GM13977 (cell line): ENCODE data around the gene DLX5.

Source experiments
- DNase-seq: peaks from one replicate; pipeline ENCODE4 v3.0.0; 2012; ENCODE audit warnings: low spot score
- CTCF ChIP-seq: IDR thresholded peaks from 2 replicates; pipeline ENCODE4 v1.5.1; 2012; ENCODE audit warnings: mild to moderate bottlenecking, control low read depth; ENCODE audit not compliant: insufficient read depth; ENCODE audit errors: extremely low read depth, missing control alignments
- in situ Hi-C: fragments of 300-500 bp; cut with MboI; formaldehyde crosslinking; loops from one replicate; pipeline ENCODE4 v1.12.0; 2022; ENCODE audit warnings: low sequenced_read_pairs, low pct_unique_long_range_greater_than_20kb, mixed read lengths, inconsistent platforms; ENCODE audit not compliant: unreplicated experiment

Gene DLX5

DNA sequence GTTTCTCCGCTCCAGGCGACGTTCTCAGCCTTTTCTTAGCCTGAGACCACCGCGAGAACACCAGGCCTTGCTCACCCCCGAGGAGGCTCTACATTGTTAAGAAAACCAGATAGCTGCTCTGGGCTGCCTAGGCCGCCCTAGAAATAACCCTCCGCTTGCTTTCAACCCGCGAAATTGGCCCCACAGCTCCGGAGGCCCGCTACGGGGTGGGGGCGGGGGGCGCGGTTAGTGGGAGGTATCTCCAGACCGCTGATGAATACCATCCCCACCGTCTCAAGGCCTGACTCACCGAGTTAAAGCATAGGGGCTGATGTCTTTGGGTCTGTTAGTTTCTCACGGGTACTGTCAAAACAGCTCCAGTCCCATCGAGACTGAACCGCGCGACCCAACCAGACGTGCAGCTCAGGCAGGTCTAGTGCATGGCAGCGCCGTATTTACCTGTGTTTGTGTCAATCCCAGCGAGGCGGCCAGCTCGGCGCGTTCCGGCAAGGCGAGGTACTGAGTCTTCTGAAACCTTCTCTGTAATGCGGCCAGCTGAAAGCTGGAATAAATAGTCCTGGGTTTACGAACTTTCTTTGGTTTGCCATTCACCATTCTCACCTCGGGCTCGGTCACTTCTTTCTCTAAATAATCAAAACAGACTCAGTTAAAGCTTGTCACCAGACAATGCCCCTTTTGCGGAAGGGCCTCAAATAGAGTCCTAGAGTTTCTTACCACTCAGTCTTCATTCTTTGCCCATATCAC is 2.7 kb downstream of the DLX5 start:
- DNase-seq = peak; percentile 45
- TF ChIP-seq CTCF = no peak
- in situ Hi-C loops = no loop called here

DNA sequence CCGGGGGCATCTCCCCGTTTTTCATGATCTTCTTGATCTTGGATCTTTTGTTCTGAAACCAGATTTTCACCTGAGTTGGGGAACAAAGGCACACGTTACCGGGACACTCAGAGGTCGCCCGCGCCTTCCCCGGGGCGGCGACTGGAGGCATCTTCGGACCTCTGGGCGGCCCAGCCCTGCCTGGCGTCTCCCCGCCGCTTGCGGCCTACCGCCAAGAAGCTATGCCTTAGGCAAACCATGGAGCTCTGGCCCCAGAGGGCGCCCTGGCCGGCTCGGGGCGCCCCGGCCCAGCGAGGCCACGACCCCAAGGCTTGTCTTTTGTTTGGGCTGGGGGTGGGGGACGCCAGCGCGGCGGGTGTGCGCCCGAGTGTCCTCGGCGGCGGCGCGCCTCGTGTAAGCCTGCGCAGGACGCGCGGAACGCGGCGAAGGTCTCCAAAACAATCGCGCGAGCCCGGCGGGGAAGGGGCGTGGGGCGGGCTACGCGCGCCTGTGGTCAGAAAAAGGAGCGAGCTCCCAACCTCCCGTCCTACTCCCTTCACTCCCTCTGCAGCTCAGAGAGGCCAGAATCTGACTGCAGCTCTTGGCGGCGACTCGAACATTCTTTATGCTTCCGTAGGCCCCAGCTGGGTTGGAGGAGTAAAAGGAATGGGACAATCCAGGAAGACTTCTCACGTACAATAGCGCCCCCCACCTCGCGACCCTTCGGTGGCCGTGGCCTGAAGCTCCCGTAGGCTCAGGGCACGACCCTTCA is 3.5 kb downstream of the DLX5 start:
- in situ Hi-C loops = no loop called here
- DNase-seq = peak; percentile 35

DNA sequence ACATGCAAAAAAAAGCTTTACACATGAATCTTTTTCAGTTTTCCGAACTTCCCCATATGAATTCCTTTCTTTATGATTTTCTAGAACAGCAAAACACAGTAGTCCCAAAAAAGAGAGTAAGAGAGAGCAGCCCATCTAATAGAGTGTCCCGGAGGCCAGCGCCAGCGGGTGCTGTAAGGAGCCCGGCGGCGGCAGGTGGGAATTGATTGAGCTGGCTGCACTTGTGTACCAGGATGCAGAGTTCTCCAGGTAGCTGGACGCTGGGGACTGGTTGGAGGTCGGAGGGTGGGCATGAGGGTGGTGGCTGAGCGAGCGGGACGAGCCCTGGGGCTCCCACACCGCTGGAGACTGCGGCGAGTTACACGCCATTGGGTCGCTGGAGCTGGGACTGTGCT is 4.0 kb downstream of the DLX5 start:
- no peak for TF ChIP-seq CTCF
- peak; percentile 29 for DNase-seq
- in situ Hi-C loops = no loop called here

More for the DNA sequence above, 3.5 kb downstream of the DLX5 start:
- no peak for TF ChIP-seq CTCF

GRCh38 chr7:97019710-97020225 is 4.9 kb downstream of the DLX5 start:
- DNase-seq = no peak
- TF ChIP-seq CTCF = no peak
- in situ Hi-C loops = no loop called here

GRCh38 chr7:97018791-97019531 is 5.7 kb downstream of the DLX5 start:
- in situ Hi-C loops = no loop called here
- peak; percentile 32 for DNase-seq
- no peak for TF ChIP-seq CTCF

GRCh38 chr7:97018126-97018601 is 6.5 kb downstream of the DLX5 start:
- no peak for DNase-seq
- no peak for TF ChIP-seq CTCF
- in situ Hi-C loops = no loop called here
